Umbilical cord (tissue), 2 donors: Measurements from ENCODE around the gene BRMS1. TPM values are rescaled to one million over a fixed set of nuclear protein-coding genes. Genes with fewer than 3 reads are reported as not detected.
"Not testable (repeated sequence)": the region's sequence is repeated elsewhere in the genome, so short reads cannot be mapped to it uniquely, and the experiment has no call there.

Experiments used
- DNase-seq: peaks from one replicate; pipeline ENCODE4 v3.0.0-alpha.2; 2015; ENCODE audit warnings: low spot score
- total RNA-seq: library from RNA; depleted of rRNA; stranded (reverse); fragments of >200 nt; gene quantifications from one replicate; pipeline ENCODE4 v1.2.3, GENCODE V29; 2014; ENCODE audit warnings: low replicate concordance; ENCODE audit not compliant: insufficient read depth

The BRMS1 gene
- total RNA-seq: 21.9 TPM

DNA sequence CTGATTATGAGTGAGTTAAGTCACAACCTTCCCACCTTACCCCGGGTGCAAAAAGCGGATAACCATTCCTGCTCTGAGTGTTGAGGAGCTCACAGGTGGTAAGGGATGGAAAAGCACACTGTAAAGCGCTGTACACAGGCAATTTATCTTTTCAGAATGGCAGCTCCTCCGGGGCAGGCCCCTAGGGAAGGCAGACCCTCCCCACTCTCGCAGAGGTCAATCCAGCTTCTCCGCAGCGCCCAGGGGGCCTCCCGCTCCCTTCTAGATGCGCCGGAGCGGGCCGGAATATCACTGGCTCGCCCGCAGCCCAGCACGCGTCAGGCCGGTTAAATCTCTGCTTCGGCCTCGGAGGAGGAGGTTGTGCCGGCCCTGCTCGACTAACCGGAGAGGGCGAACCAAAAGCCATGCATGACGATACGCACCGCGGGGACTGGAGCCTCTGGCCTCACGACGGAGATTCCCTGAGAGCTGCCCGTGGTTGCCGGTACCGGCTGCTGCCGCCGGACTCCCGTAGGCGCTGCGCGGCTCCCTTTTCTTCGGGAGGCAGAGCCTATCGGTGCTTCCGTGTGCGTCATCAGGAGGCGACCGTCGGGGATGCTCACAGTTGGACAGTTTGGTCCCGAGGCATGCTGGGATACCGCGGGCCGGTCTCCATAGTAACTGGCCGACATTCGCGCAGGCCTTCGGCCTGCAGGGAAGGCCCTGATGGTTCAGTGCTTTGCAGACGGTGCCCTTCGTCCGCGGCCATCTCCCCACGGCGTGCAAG lies at the start of gene BRMS1:
Gene BRMS1, minus strand, starts transcription at position 555 of the 766 bp plus-strand sequence. CDS start 2,870 bp downstream, outside the sequence.
- peak; percentile 98 for DNase-seq

DNA sequence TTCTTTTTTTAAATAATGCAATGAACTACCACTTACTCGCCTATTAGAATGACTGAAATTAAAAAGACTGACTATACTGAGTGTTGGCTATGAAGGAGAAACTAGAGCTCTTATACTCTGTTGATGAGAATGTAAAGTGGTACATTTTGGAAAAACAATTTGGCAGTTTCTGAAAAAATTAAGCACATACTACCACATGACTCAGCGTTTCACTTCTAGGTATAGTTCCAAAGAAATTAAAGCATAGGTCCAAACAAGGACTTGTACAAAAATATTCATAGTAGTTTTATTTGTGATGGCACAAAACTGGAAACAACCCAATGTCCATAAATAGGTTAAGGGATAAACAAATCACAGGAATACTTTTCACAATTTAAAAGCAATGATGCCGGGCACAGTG lies 49.0 kb upstream of the BRMS1 start:
- no peak for DNase-seq

GRCh38 chr11:66391322-66391721 lies 46.4 kb upstream of the BRMS1 start:
- no peak for DNase-seq

- peak; percentile 38 for DNase-seq
Observed at GRCh38 chr11:66388780-66389386, 44.0 kb upstream of the BRMS1 start.

DNA sequence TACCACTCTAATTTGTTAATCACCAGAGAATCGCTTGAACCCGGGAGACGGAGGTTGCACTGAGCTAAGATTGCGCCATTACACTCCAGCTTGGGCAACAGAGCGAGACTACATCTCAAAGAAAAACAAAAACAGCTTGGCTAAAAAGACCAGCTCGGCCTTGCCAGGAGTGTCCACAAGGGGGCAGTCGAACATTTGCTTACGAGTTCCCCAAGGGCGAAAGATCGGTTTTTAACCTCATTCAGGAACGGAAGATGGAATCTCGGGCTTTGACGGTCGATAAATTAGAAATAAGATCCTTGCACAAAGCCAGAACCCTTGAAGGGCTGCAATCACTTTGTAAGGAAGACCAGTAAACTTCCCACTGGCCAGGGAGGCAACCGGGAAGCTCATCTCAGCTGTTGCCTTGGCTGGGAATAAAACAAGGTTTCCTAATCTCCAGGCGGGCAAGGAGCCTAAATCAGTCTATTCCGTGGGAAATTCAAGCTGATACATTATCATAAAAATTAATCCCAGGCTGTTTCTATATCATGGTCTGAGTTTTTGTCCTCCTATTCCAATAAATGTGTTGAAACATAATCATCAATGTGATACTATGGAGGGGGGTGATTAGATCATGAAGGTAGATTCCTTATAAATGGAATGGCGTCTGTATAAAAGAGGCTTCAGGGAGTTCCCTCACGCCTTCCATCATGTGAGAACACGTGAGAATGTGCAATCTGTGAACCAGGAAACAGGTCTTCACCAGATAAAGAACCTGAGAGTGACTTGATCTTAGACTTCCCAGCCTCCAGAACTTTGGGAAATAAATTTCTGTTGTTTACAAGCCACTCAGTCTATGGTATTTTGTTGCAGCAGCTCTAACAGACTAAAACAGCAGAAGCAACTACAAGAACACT lies 41.5 kb upstream of the BRMS1 start:
- peak; percentile 83 for DNase-seq

- DNase-seq: not testable (repeated sequence)
Observed at GRCh38 chr11:66384316-66384715, 39.4 kb upstream of the BRMS1 start.

DNA sequence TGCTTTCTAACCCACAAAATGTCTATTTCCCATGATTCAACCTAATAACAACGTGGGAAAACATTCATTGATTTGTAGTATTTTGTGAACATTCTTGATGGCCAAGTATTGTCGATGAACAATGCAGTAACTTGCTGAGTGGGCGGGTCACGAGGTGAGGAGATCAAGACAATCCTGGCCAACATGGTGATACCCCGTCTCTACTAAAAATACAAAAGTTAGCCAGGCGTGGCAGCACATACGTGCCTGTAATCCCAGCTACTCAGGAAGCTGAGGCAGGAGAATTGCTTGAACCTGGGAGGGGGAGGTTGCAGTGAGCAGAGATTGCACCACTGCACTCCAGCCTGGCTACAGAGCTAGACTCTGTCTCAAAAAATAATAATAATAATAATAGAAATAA lies 35.4 kb upstream of the BRMS1 start:
- DNase-seq: not testable (repeated sequence)

DNA sequence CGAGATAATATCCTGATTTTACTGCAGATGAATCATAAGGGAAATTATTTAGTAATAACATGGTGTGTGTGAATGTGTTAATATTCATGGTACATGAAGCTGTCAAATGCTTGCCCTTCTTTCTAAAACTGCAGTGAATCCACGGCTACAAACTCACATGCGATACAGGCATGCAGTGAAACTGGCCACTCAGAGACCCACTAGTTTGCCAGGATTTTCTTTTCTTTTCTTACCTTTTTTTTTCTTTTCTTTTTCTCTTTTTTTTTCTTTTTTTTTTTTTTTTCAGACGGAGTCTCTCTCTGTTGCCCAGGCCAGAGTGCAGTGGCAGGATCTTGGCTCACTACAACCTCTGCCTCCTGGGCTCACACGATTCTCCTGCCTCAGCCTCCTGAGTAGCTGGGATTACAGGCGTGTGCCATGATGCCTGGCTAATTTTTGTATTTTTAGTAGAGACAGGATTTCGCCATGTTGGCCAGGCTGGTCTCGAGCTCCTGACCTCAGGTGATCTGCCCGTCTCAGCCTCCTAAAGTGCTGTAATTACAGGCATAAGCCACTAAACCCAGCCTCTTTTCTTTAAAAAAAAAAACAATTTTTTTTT lies 28.9 kb upstream of the BRMS1 start:
- DNase-seq: not testable (repeated sequence)

GRCh38 chr11:66373265-66373664 lies 28.4 kb upstream of the BRMS1 start:
- no peak for DNase-seq

DNA sequence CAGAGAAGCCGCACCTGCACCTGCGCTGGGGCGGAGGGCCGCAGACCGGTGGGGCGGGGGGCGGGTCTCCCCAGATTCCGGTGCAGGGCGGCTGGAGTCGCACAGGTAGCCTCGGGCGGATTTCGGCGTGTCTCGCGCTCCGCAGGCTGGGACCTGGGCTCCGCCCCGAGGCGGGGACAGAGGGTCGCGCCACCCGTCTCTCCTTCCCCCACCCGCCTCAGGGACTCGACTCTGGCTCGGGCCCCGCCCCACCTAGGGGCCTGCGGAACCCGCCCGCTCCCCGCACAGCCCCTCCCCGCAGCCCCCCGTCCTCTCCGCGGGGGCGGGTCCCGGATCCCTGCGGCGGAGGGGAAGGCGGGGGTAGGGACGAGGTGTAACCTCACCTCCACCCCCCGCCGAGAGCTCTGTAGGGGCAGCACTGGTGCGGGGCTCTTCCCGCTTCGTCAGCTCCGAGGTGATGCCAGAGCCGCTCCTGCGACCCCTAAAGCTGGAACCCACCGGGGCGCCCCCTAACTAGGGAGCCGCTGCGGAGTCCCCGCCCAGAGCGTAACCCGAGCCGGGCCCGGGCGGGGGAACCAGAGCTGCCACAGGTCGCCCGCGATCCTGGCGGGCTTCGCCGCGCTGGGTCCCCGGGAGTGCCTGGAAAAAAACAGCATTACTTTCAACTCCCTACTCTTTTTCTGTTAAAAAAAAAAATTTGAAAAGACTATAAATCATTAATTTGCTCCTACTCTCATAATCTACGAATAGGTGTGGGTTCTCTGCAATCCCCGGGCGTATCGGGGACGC lies 26.9 kb upstream of the BRMS1 start, which contains the start of gene SLC29A2:
Gene SLC29A2, minus strand, starts transcription at position 134 of the 789 bp plus-strand sequence. CDS start 169 bp downstream, outside the sequence.
- DNase-seq: peak; percentile 64

DNA sequence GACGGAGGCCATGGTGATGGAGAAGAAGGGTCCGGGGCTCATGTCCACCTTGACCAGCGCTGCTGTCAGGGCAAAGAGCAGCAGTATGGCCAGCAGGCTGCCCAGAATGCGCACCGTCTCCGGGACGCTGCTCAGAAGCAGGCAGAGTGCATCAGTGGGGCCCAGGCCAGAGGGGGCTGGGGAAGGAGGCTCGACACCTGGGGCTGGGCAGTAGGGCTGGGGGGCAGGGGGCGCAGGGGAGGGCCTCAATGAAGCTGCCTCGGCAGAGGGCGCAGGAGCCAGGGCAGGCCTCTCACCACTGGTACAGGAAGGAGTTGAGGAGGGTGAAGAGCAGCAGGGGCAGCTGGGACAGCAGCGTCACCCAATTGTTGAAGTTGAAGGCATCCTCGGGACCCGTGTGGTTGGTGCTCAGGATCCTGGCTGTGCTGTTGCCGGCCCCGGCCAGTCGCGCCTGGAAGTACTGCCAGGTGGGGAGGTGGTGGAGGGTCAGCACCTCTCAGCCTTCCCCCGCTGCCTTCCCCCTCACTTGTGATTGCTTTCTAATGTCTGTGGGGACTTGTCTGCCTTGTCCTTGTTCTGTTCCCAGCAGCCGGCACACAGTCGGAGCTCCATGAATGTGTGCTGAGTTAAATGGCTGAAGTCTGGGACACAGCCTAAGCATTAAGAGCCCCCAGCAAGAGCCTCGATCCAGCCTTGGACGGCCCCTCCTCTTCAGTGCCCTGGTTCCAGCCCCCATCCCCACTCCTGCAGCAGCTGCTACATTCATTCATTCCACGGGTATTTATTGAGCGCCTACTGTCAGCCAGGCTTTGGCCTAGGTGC lies 24.4 kb upstream of the BRMS1 start:
- DNase-seq: no peak

DNA sequence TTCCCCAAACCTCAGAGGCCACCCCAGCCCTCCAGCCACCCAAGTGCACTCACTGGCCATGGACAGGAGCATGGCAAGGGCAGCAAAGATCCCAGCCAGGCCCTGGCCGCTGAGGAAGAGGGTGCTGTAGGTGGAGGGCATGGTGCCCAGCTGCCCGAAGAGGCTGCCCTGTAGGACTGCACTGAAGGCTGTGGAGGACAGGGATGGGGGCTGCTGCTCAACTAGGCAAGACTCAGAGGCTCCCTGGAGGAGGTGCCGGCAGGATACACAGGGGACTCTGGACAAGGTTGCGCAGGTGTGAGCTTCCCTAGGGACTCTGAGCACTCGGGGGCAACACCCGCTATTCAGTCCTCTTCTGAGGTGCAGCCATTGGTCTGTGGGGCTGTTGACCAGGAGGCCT lies 23.6 kb upstream of the BRMS1 start:
- no peak for DNase-seq

DNA sequence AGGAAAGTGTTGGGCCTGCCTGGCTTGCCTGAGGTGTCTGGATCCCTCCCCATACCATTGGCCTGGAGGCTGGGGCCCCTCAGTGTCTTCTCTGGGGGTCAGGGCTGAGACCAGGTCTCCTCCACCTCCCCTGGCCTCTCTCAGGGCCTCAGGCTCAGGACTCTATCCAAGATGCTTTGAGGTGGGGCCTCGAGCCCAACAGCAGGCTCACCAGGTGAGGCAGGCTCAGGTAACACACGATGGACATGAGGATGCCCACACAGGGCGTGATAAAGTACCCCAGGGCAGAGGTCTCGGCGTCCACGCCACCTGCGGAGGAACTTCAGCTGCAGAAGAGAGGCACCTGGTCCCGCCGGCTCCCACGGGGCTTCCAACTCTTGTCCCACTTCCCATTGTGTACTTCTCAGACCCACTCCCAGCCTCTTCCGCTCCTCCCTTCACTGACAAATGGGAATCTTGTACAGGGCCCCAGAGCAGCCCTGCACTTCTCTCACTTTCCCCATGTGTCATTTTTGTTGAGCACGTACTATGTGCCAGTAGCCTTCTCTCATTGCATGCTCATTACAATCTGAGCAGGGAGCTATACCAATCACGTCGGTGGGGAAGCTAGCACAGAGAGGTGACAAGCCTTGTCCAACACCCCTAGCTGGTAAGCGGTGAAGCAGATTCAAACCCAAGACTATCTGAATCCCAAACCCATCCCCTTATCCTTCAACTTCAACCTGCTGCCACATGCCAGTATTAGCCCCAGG lies 22.8 kb upstream of the BRMS1 start:
- no peak for DNase-seq

- no peak for DNase-seq
Observed at GRCh38 chr11:66366844-66367477, 22.1 kb upstream of the BRMS1 start.

DNA sequence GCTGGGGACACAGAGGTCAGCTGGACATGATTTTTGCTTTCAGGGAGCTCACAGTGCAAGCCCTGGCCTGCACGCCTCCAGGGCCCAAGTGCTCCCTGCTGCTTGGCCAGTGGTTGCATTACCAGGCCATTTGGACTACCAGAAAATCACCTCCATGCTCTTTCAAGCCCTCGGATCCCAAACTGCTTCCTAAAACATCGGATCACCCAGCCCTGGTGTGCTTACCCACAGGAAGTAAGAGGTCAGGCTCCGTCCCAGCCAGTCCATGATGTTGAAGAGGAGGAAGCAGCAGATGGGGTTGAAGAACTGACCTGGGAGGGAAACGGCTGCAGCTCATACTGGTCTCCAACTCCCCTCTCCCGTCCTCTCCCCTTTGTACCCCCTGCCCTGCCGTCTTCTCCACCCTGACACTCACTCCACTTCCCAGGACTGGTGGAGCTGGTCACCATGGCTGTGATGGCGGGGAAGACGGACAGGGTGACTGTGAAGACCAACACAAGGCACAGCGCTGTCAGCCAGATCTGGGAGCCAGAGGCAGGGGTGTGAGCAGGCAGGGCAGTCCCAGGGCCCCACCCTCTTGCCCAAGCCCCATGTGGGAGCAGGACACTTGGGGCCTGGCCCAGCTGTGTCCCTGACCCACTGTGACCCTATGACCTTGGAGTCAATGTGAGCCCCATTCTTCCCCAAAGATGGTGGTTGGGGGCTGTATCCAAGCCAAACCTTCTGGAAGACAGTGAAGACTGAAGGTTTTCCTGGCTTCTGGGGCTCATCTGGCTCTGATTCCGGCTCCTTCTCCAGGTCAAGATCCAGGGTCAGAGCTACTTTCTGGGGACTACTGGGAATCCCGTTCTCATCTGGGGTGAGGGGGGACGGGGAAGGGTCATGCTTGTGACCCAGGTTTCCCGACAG lies 21.1 kb upstream of the BRMS1 start:
- no peak for DNase-seq

GRCh38 chr11:66365166-66365565 lies 20.3 kb upstream of the BRMS1 start:
- no peak for DNase-seq

- DNase-seq: no peak
Observed at GRCh38 chr11:66363805-66364535, 19.1 kb upstream of the BRMS1 start.
